ENCODE data around the gene THPO. TPM values are rescaled to one million over a fixed set of nuclear protein-coding genes. Genes with fewer than 3 reads are reported as not detected.

Gene THPO
- total and polyA plus RNA-seq, 2 donors (not counting 1 experiment from before 2014, with no cell fraction given): not detected

DNA sequence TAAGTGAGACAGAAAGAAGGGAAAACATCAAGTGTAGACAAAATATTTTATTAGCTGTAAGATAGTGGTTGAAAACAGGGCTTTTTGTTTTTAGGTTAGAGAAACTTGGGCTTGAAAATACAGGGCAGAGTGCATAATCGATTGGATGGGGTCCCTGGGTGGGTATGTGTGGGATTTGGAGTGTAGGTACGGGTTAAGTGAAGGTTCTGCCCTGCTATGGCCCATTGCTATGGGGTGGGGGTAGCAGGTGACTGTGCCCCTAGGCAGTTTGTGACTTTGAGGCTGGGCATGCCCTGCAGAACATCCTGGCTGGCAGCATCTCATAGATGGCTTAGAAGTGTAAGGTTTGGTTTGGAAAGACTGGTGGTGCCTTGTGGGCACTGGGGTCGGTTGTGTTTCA lies 44.3 kb downstream of the THPO start:
- H3K4me1 Mint-ChIP-seq: peaks cover 27% of the 10 kb centered on the region
- Histone ChIP-seq H3K9ac (ENCODE audit: low read length) (no peak overlapping the region), H3K4me1 (ENCODE audit: control insufficient read depth in 2 of 2, insufficient read depth in 2 of 2, low read length in 2 of 2) (peaks cover 14 to 23% of the 10 kb centered on the region in 2 donors), H2AFZ (ENCODE audit: insufficient read depth, low read depth, low read length, poor library complexity, severe bottlenecking) (no peak overlapping the region), H4K20me1 (ENCODE audit: control insufficient read depth, insufficient read depth, low read length, poor library complexity, severe bottlenecking) (no peaks in the 10 kb centered on the region), H3K36me3 (replicated peaks in 1 of 2; ENCODE audit: control extremely low read depth in 1 of 2, control insufficient read depth in 1 of 2, extremely low read depth in 1 of 2, insufficient read depth in 2 of 2, low read length in 1 of 2) (peaks cover 1 to 55% of the 10 kb centered on the region in 2 experiments), H3K79me2 (ENCODE audit: control insufficient read depth, insufficient read depth, low read length) (peaks cover 19% of the 10 kb centered on the region), H3K4me3 (ENCODE audit: control extremely low read depth in 1 of 5, extremely low read depth in 1 of 5, insufficient read depth in 1 of 5, low read depth in 2 of 5, low read length in 4 of 5) (no peak overlapping the region), H3K4me2 (replicated peaks; ENCODE audit: low read depth, low read length, poor library complexity, severe bottlenecking) (no peak overlapping the region), H3K9me3 (ENCODE audit: control extremely low read depth in 1 of 3, control insufficient read depth in 2 of 3, insufficient read depth in 1 of 3, low read length in 2 of 3) (no peaks in the 10 kb centered on the region), H3K27me3 (replicated peaks in 1 of 4; ENCODE audit: control extremely low read depth in 1 of 4, control insufficient read depth in 3 of 4, insufficient read depth in 4 of 4, low read length in 3 of 4) (peaks cover 0 to 3% (median 0%) of the 10 kb centered on the region in 4 experiments), H3K27ac (ENCODE audit: low read length in 2 of 2) (peak overlapping the region; percentile 16 to 93)
- TF ChIP-seq EZH2 (IDR thresholded peaks at IDR 0.05; ENCODE audit: borderline replicate concordance, insufficient read depth, low read depth, low read length, poor library complexity, severe bottlenecking): no peak
- TF ChIP-seq, protein P1, sequence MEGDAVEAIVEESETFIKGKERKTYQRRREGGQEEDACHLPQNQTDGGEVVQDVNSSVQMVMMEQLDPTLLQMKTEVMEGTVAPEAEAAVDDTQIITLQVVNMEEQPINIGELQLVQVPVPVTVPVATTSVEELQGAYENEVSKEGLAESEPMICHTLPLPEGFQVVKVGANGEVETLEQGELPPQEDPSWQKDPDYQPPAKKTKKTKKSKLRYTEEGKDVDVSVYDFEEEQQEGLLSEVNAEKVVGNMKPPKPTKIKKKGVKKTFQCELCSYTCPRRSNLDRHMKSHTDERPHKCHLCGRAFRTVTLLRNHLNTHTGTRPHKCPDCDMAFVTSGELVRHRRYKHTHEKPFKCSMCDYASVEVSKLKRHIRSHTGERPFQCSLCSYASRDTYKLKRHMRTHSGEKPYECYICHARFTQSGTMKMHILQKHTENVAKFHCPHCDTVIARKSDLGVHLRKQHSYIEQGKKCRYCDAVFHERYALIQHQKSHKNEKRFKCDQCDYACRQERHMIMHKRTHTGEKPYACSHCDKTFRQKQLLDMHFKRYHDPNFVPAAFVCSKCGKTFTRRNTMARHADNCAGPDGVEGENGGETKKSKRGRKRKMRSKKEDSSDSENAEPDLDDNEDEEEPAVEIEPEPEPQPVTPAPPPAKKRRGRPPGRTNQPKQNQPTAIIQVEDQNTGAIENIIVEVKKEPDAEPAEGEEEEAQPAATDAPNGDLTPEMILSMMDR (IDR thresholded peaks at IDR 0.05): no peak
- no peaks in the 10 kb centered on the region for H3K9me3 Mint-ChIP-seq (ENCODE audit: insufficient read depth)
- WGBS (ENCODE audit: insufficient coverage): 92% methylated on average over 3 of the region's 3 CpGs
- ATAC-seq (ENCODE audit: low read depth) (no peak), DNase-seq (no peak)
- H3K27ac Mint-ChIP-seq: peak overlapping the region; percentile 39
- intact Hi-C loops (cut with micrococcal nuclease): loop anchor here (2.0 kb wide), 1 partner anchor 35 kb away; the partner anchor contains the start of gene PSMD2
- ChIA-PET CTCF (no interaction called here), POLR2A (no interaction called here)
- no peak overlapping the region for H3K4me3 Mint-ChIP-seq
- no peaks in the 10 kb centered on the region for H3K27me3 Mint-ChIP-seq

DNA sequence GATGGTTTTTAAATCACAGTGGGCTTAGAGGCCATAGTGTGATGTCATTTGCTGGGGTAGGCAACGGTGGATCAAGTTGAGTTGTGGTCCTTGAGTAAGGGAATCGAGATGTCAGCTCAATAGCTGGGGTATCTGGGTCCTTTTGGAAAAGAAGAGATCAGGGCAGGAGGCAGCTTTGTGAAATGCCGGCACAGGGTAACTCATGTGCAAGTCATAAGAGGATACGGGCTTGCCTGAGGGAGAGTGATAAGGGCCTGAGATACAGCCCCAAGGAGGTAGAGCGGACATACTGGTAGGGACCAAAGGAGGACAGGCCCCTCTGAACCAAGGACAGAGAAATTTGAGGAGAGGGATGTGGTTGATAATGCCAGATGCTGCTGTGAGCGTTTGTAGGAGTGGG lies 44.8 kb downstream of the THPO start:
- intact Hi-C loops (cut with micrococcal nuclease): no loop called here
- Mint-ChIP-seq H3K27ac (no peak overlapping the region), H3K9me3 (ENCODE audit: insufficient read depth) (no peaks in the 10 kb centered on the region), H3K4me3 (no peak overlapping the region), H3K27me3 (no peaks in the 10 kb centered on the region), H3K4me1 (peaks cover 25% of the 10 kb centered on the region)
- no peak overlapping the region for H2AFZ ChIP-seq (ENCODE audit: insufficient read depth, low read depth, low read length, poor library complexity, severe bottlenecking)
- H3K9me3 ChIP-seq (ENCODE audit: control extremely low read depth in 1 of 3, control insufficient read depth in 2 of 3, insufficient read depth in 1 of 3, low read length in 2 of 3): no peaks in the 10 kb centered on the region
- no peak overlapping the region for H3K4me3 ChIP-seq (ENCODE audit: control extremely low read depth in 1 of 5, extremely low read depth in 1 of 5, insufficient read depth in 1 of 5, low read depth in 2 of 5, low read length in 4 of 5)
- H3K27ac ChIP-seq (ENCODE audit: low read length in 2 of 2): peak overlapping the region in 1 of 2 donors; percentile 93
- TF ChIP-seq, protein P1 (IDR thresholded peaks at IDR 0.05): no peak
- no peak for TF ChIP-seq EZH2 (IDR thresholded peaks at IDR 0.05; ENCODE audit: borderline replicate concordance, insufficient read depth, low read depth, low read length, poor library complexity, severe bottlenecking)
- no peak overlapping the region for H3K9ac ChIP-seq (ENCODE audit: low read length)
- no peak for DNase-seq
- H3K79me2 ChIP-seq (ENCODE audit: control insufficient read depth, insufficient read depth, low read length): peaks cover 16% of the 10 kb centered on the region
- peaks cover 0 to under 1% (median 0%) of the 10 kb centered on the region in 4 experiments for H3K27me3 ChIP-seq (replicated peaks in 1 of 4; ENCODE audit: control extremely low read depth in 1 of 4, control insufficient read depth in 3 of 4, insufficient read depth in 4 of 4, low read length in 3 of 4)
- ChIA-PET POLR2A (no interaction called here), CTCF (no interaction called here)
- 96% methylated on average over 6 of the region's 6 CpGs for WGBS (ENCODE audit: insufficient coverage)
- peaks cover 1 to 60% of the 10 kb centered on the region in 2 experiments for H3K36me3 ChIP-seq (replicated peaks in 1 of 2; ENCODE audit: control extremely low read depth in 1 of 2, control insufficient read depth in 1 of 2, extremely low read depth in 1 of 2, insufficient read depth in 2 of 2, low read length in 1 of 2)
- H4K20me1 ChIP-seq (ENCODE audit: control insufficient read depth, insufficient read depth, low read length, poor library complexity, severe bottlenecking): no peaks in the 10 kb centered on the region
- H3K4me2 ChIP-seq (replicated peaks; ENCODE audit: low read depth, low read length, poor library complexity, severe bottlenecking): no peak overlapping the region
- no peak for ATAC-seq (ENCODE audit: low read depth)
- H3K4me1 ChIP-seq (ENCODE audit: control insufficient read depth in 2 of 2, insufficient read depth in 2 of 2, low read length in 2 of 2): peaks cover 14 to 19% of the 10 kb centered on the region in 2 donors
